ENCODE data around the gene CELA1.

The CELA1 gene

GRCh38 chr12:51346581-51346980 is at the start of gene CELA1:
Gene CELA1, minus strand, starts transcription at chr12:51346679. Its CDS starts 41 bp downstream, at chr12:51346638.
- Mint-ChIP-seq H3K4me1 (peaks cover 3% of the 10 kb centered on the region), H3K27ac (no peak within 1 kb of the TSS), H3K4me3 (no peak within 1 kb of the TSS), H3K27me3 (peaks cover 20% of the 10 kb centered on the region), H3K36me3 (no peaks in the 10 kb centered on the region), H3K9me3 (no peaks in the 10 kb centered on the region)
- DNase-seq, result no peak
- CTCF ChIA-PET, result no interaction called here

- H3K4me3 Mint-ChIP-seq, result peak overlapping the region; percentile 66
- no peaks in the 10 kb centered on the region for H3K9me3 Mint-ChIP-seq
- H3K4me1 Mint-ChIP-seq, result peaks cover 49% of the 10 kb centered on the region
- DNase-seq, result peak; percentile 60
- CTCF ChIA-PET, result interaction anchor here (1.1 to 2.3 kb wide), 2 partner anchors 25 to 631 kb away, joined by 3 to 18 read pairs; no protein-coding TSS in a partner anchor
- no peaks in the 10 kb centered on the region for H3K36me3 Mint-ChIP-seq
- peaks cover 22% of the 10 kb centered on the region for H3K27me3 Mint-ChIP-seq
- peak overlapping the region; percentile 93 for H3K27ac Mint-ChIP-seq
Observed at GRCh38 chr12:51395283-51396230, 49.1 kb upstream of the CELA1 start.

GRCh38 chr12:51393676-51394545 is 47.4 kb upstream of the CELA1 start:
- Mint-ChIP-seq H3K4me3 (peak overlapping the region; percentile 79), H3K36me3 (no peaks in the 10 kb centered on the region), H3K4me1 (peaks cover 63% of the 10 kb centered on the region), H3K27ac (peak overlapping the region; percentile 93), H3K9me3 (no peaks in the 10 kb centered on the region), H3K27me3 (peaks cover 15% of the 10 kb centered on the region)
- DNase-seq, result peak; percentile 61
- CTCF ChIA-PET, result interaction anchor here (1.1 kb wide), 1 partner anchor 25 kb away, joined by 3 read pairs; no protein-coding TSS in a partner anchor

GRCh38 chr12:51392556-51393237 is 46.2 kb upstream of the CELA1 start:
- H3K4me3 Mint-ChIP-seq, result peak overlapping the region; percentile 79
- no peaks in the 10 kb centered on the region for H3K9me3 Mint-ChIP-seq
- CTCF ChIA-PET, result no interaction called here
- DNase-seq, result peak; percentile 62
- peak overlapping the region; percentile 81 for H3K27ac Mint-ChIP-seq
- H3K4me1 Mint-ChIP-seq, result peaks cover 76% of the 10 kb centered on the region
- no peaks in the 10 kb centered on the region for H3K36me3 Mint-ChIP-seq
- peaks cover 15% of the 10 kb centered on the region for H3K27me3 Mint-ChIP-seq

GRCh38 chr12:51391283-51392123 is 45.0 kb upstream of the CELA1 start, which contains the start of gene GALNT6:
Gene GALNT6, minus strand, starts transcription at chr12:51391406. Its CDS starts 11,625 bp downstream, at chr12:51379781.
- DNase-seq, result peak; percentile 80
- CTCF ChIA-PET, result interaction anchor here (0.7 kb wide), 1 partner anchor 29 kb away, joined by 3 read pairs; no protein-coding TSS in a partner anchor
- peaks cover 17% of the 10 kb centered on the region for H3K27me3 Mint-ChIP-seq
- peak within 1 kb of the TSS; percentile 90 for H3K4me3 Mint-ChIP-seq
- no peaks in the 10 kb centered on the region for H3K9me3 Mint-ChIP-seq
- H3K4me1 Mint-ChIP-seq, result peaks cover 79% of the 10 kb centered on the region
- H3K27ac Mint-ChIP-seq, result peak within 1 kb of the TSS; percentile 78
- H3K36me3 Mint-ChIP-seq, result peaks cover 3% of the 10 kb centered on the region

- Mint-ChIP-seq H3K4me3 (peak overlapping the region; percentile 90), H3K36me3 (peaks cover 3% of the 10 kb centered on the region), H3K27me3 (peaks cover 17% of the 10 kb centered on the region), H3K27ac (peak overlapping the region; percentile 78), H3K4me1 (peaks cover 79% of the 10 kb centered on the region), H3K9me3 (no peaks in the 10 kb centered on the region)
- CTCF ChIA-PET, result no interaction called here
- DNase-seq, result peak; percentile 46
Observed at GRCh38 chr12:51390891-51391282, 44.4 kb upstream of the CELA1 start.

GRCh38 chr12:51390457-51390856 is 44.0 kb upstream of the CELA1 start:
- Mint-ChIP-seq H3K9me3 (no peaks in the 10 kb centered on the region), H3K27me3 (peaks cover 17% of the 10 kb centered on the region), H3K27ac (peak overlapping the region; percentile 67), H3K4me1 (peaks cover 76% of the 10 kb centered on the region), H3K4me3 (peak overlapping the region; percentile 90), H3K36me3 (peaks cover 5% of the 10 kb centered on the region)
- DNase-seq, result no peak
- CTCF ChIA-PET, result no interaction called here

GRCh38 chr12:51389302-51389999 is 43.0 kb upstream of the CELA1 start:
- no peak for DNase-seq
- Mint-ChIP-seq H3K27ac (no peak overlapping the region), H3K9me3 (no peaks in the 10 kb centered on the region), H3K4me1 (peaks cover 70% of the 10 kb centered on the region), H3K4me3 (no peak overlapping the region), H3K27me3 (peaks cover 17% of the 10 kb centered on the region), H3K36me3 (peaks cover 6% of the 10 kb centered on the region)
- CTCF ChIA-PET, result interaction anchor here (0.6 to 0.8 kb wide), 2 partner anchors 18 to 21 kb away, joined by 3 read pairs; no protein-coding TSS in a partner anchor

- H3K4me1 Mint-ChIP-seq, result peaks cover 70% of the 10 kb centered on the region
- no peaks in the 10 kb centered on the region for H3K9me3 Mint-ChIP-seq
- CTCF ChIA-PET, result interaction anchor here (0.6 to 0.8 kb wide), 2 partner anchors 17 to 20 kb away, joined by 3 read pairs; no protein-coding TSS in a partner anchor
- no peak overlapping the region for H3K27ac Mint-ChIP-seq
- peaks cover 17% of the 10 kb centered on the region for H3K27me3 Mint-ChIP-seq
- no peak for DNase-seq
- H3K36me3 Mint-ChIP-seq, result peaks cover 6% of the 10 kb centered on the region
- H3K4me3 Mint-ChIP-seq, result no peak overlapping the region
Observed at GRCh38 chr12:51388846-51389245, 42.4 kb upstream of the CELA1 start.

- H3K27ac Mint-ChIP-seq, result no peak overlapping the region
- no peak for DNase-seq
- peaks cover 70% of the 10 kb centered on the region for H3K4me1 Mint-ChIP-seq
- CTCF ChIA-PET, result no interaction called here
- no peak overlapping the region for H3K4me3 Mint-ChIP-seq
- H3K36me3 Mint-ChIP-seq, result peaks cover 9% of the 10 kb centered on the region
- H3K27me3 Mint-ChIP-seq, result peaks cover 17% of the 10 kb centered on the region
- no peaks in the 10 kb centered on the region for H3K9me3 Mint-ChIP-seq
Observed at GRCh38 chr12:51388069-51388799, 41.8 kb upstream of the CELA1 start.

GRCh38 chr12:51386351-51386750 is 39.9 kb upstream of the CELA1 start:
- peaks cover 17% of the 10 kb centered on the region for H3K27me3 Mint-ChIP-seq
- peaks cover 73% of the 10 kb centered on the region for H3K4me1 Mint-ChIP-seq
- no peak for DNase-seq
- CTCF ChIA-PET, result no interaction called here
- H3K36me3 Mint-ChIP-seq, result peaks cover 23% of the 10 kb centered on the region
- H3K9me3 Mint-ChIP-seq, result no peaks in the 10 kb centered on the region
- H3K4me3 Mint-ChIP-seq, result no peak overlapping the region
- no peak overlapping the region for H3K27ac Mint-ChIP-seq

Data from activated naive CD4-positive, alpha-beta T cell treated with anti-CD3 and anti-CD28 coated beads, Interleukin-2, amount 10 ng/mL, durations not matched to agents 7 days and 5 days (primary cell).